HepG2 (cell line): Measurements from ENCODE around the gene WSCD1. TPM values are rescaled to one million over a fixed set of nuclear protein-coding genes. Genes with fewer than 3 reads are reported as not detected.

ENCODE experiments used
- ATAC-seq: fragments of 200-7000 bp; cut with Tn5 transposase; 3 replicates; pipeline ENCODE4 v1.9.1; 2020; ENCODE audit warnings: mild to moderate bottlenecking, moderate library complexity
- BruUV-seq: library from RNA; stranded (reverse); fragments of 400-500 nt; replicated peaks from 2 replicates; lab custom pipeline; 2021; lab: Mats Ljungman, UMichigan
- CTCF ChIA-PET: fragments of 300-600 bp; formaldehyde crosslinking; extraction: SDS; loops from one replicate; lab custom pipeline; 2021; ENCODE audit warnings: low total read pairs, inconsistent platforms, low intra/inter-chr PET ratio; lab: Yijun Ruan, JAX
- POLR2A ChIA-PET: fragments of 350-600 bp; sonication (Branson Sonifier 250); formaldehyde crosslinking; loops from one replicate; lab custom pipeline; 2020; ENCODE audit warnings: antibody characterized with exemption, inconsistent platforms; lab: Yijun Ruan, JAX
- DNase-seq: peaks from one replicate; pipeline ENCODE4 v3.0.0-alpha.2; 2015; ENCODE audit warnings: low spot score
- FAIRE-seq: peaks from 3 replicates; lab custom pipeline; 2011; peaks lifted over from hg19 to GRCh38; lab: Jason Lieb, UNC
- H2AFZ ChIP-seq: one replicate; pipeline ENCODE4 v1.6.1; 2011; ENCODE audit warnings: low read length, inconsistent platforms
- H3K27ac ChIP-seq: fragments of 300-600 bp; 3 replicates; pipeline ENCODE4 v1.8.0; 2011; ENCODE audit warnings: mixed run types, mild to moderate bottlenecking, mixed read lengths, low read length, inconsistent platforms; ENCODE audit not compliant: insufficient read depth; ENCODE audit errors: extremely low read length
- H3K27me3 ChIP-seq, 2 experiments: fragments of 200-600 bp in 1 of 2; 2 replicates in 1 of 2; 3 replicates in 1 of 2; pipeline versions ENCODE4 v1.6.0 to v1.8.0; 2011; ENCODE audit warnings: low read length in 2 of 2, mild to moderate bottlenecking in 2 of 2, moderate library complexity in 2 of 2, inconsistent platforms in 1 of 2; ENCODE audit not compliant: insufficient read depth in 2 of 2, control insufficient read depth in 1 of 2
- H3K36me3 ChIP-seq, 2 experiments: fragments of 200-600 bp in 1 of 2; replicated peaks in 1 of 2; 2 replicates in 1 of 2; 3 replicates in 1 of 2; pipeline versions ENCODE4 v1.5.1 to v1.8.0; 2011; ENCODE audit warnings: low read length in 2 of 2, inconsistent platforms in 1 of 2; ENCODE audit not compliant: insufficient read depth in 2 of 2, control insufficient read depth in 1 of 2
- H3K4me1 ChIP-seq: 2 replicates; pipeline ENCODE4 v1.5.1; 2012; ENCODE audit warnings: low read length, inconsistent platforms; ENCODE audit not compliant: insufficient read depth
- H3K4me2 ChIP-seq: 2 replicates; pipeline ENCODE4 v1.6.0; 2011; ENCODE audit warnings: low read depth, low read length, inconsistent platforms
- H3K4me3 ChIP-seq, 3 experiments: fragments of 200-600 bp in 1 of 3; sonication (generic), shearing (Covaris generic) in 1 of 3; replicated peaks in 1 of 3; 2 replicates each; pipeline ENCODE4 v1.5.1; 2011 to 2016; ENCODE audit warnings: low read length in 3 of 3, inconsistent platforms in 2 of 3, low read depth in 2 of 3, mild to moderate bottlenecking in 2 of 3, control low read depth in 1 of 3, mixed read lengths in 1 of 3; ENCODE audit not compliant: insufficient read depth in 1 of 3
- H3K79me2 ChIP-seq: one replicate; pipeline ENCODE4 v1.6.1; 2011; ENCODE audit warnings: low read length, inconsistent platforms; ENCODE audit not compliant: insufficient read depth
- H3K9ac ChIP-seq: 2 replicates; pipeline ENCODE4 v1.6.0; 2011; ENCODE audit warnings: mild to moderate bottlenecking, low read depth, low read length, inconsistent platforms; ENCODE audit not compliant: insufficient read depth
- H3K9me3 ChIP-seq: 2 replicates; pipeline ENCODE4 v1.5.1; 2012; ENCODE audit warnings: mild to moderate bottlenecking, low read length
- H4K20me1 ChIP-seq: 2 replicates; pipeline ENCODE4 v1.6.0; 2011; ENCODE audit warnings: inconsistent platforms, mild to moderate bottlenecking, low read length, moderate library complexity; ENCODE audit not compliant: insufficient read depth
- CCAR2 ChIP-seq: fragments of 200-400 bp; formaldehyde crosslinking; optimal IDR thresholded peaks from 2 replicates; pipeline ENCODE3; 2018; ENCODE audit warnings: low read depth, mild to moderate bottlenecking, low read length, moderate library complexity
- ISL2 ChIP-seq: sonication (generic); formaldehyde crosslinking; IDR thresholded peaks from 2 replicates; pipeline ENCODE4 v1.5.0; 2020; ENCODE audit warnings: missing genetic modification reagents
- MAFG ChIP-seq: sonication (generic); formaldehyde crosslinking; IDR thresholded peaks from 2 replicates; pipeline ENCODE4 v1.5.1; 2020; ENCODE audit warnings: mild to moderate bottlenecking, missing genetic modification reagents
- NFKBIZ ChIP-seq: IDR thresholded peaks from 2 replicates; pipeline ENCODE4 v1.6.1; 2018; ENCODE audit warnings: missing genetic modification reagents, missing compliant biosample characterization
- PAF1 ChIP-seq: IDR thresholded peaks from 2 replicates; pipeline ENCODE4 v1.6.1; 2016; ENCODE audit warnings: missing genetic modification reagents, missing compliant biosample characterization
- SNRNP70 ChIP-seq: fragments of 200-400 bp; formaldehyde crosslinking; IDR thresholded peaks from 2 replicates; pipeline ENCODE4 v1.6.1; 2017; ENCODE audit warnings: mild to moderate bottlenecking, low read depth, low read length, moderate library complexity
- U2AF1 ChIP-seq: fragments of 200-400 bp; formaldehyde crosslinking; optimal IDR thresholded peaks from 2 replicates; pipeline ENCODE3; 2017; ENCODE audit warnings: mild to moderate bottlenecking, low read depth, low read length
- ZBTB20 ChIP-seq: sonication (generic); formaldehyde crosslinking; IDR thresholded peaks from 2 replicates; pipeline ENCODE4 v1.8.1; 2023; ENCODE audit warnings: missing genetic modification reagents, low read depth, mild to moderate bottlenecking, borderline replicate concordance
- ZNF431 ChIP-seq: sonication (generic); formaldehyde crosslinking; IDR thresholded peaks from 2 replicates; pipeline ENCODE4 v1.9.0; 2022; ENCODE audit warnings: missing genetic modification reagents, low read depth, mild to moderate bottlenecking, borderline replicate concordance
- ZNF496 ChIP-seq: sonication (generic); formaldehyde crosslinking; IDR thresholded peaks from 2 replicates; pipeline ENCODE4 v1.8.1; 2023; ENCODE audit warnings: mild to moderate bottlenecking, moderate library complexity, missing genetic modification reagents; ENCODE audit not compliant: insufficient replicate concordance
- ZNF7 ChIP-seq: IDR thresholded peaks from 2 replicates; pipeline ENCODE4 v1.6.1; 2016; ENCODE audit warnings: missing biosample characterization, missing genetic modification reagents
- ZNF766 ChIP-seq: sonication (generic); formaldehyde crosslinking; IDR thresholded peaks from 2 replicates; pipeline ENCODE4 v1.5.0; 2020; ENCODE audit warnings: missing genetic modification reagents, borderline replicate concordance
- ZNF788 ChIP-seq: sonication (generic); formaldehyde crosslinking; IDR thresholded peaks from 2 replicates; pipeline ENCODE4 v1.5.0; 2020; ENCODE audit warnings: mild to moderate bottlenecking, missing genetic modification reagents, borderline replicate concordance
- whole genome bisulfite sequencing: methylation state at CpG from one replicate; pipeline ENCODE4 v1.1.6; 2017; ENCODE audit warnings: low lambda C conversion rate; 5-methylcytosine and 5-hydroxymethylcytosine counted together
- in situ Hi-C: cut with HindIII; loops from 2 replicates; pipeline ENCODE4 v1.10.0; 2017; ENCODE audit warnings: low pct_unique_long_range_greater_than_20kb; ENCODE audit not compliant: extremely low pct_ligation_motif_present
- intact Hi-C: fragments of 100-400 bp; cut with micrococcal nuclease; formaldehyde crosslinking; loops from one replicate; pipeline ENCODE4 v1.10.0; 2022; ENCODE audit not compliant: unreplicated experiment
- polyA plus RNA-seq, 8 experiments: library from polyadenylated mRNA; depleted of rRNA in 3 of 8; stranded (reverse) in 7 of 8; unstranded in 1 of 8; fragments of >200 nt; fragmentation: Illumina TruSeq in 4 of 8; extraction: Trizol in 4 of 8; gene quantifications; 2 replicates each; pipeline versions ENCODE4 v1.2.1 to v1.2.3, GENCODE V29; 2011 to 2016; ENCODE audit warnings: low read depth in 4 of 8, missing spikeins in 1 of 8, mixed read lengths in 1 of 8; ENCODE audit not compliant: insufficient read depth in 1 of 8
- total RNA-seq, 5 experiments: library from RNA; depleted of rRNA; stranded (reverse); fragments of >200 nt; fragmentation: Illumina TruSeq; extraction: Trizol; gene quantifications; 2 replicates each; pipeline ENCODE4 v1.2.3, GENCODE V29; 2016; ENCODE audit warnings: low read depth in 1 of 5
- TF ChIP-seq, protein P1 (sequence below): sonication (generic); formaldehyde crosslinking; IDR thresholded peaks from 2 replicates; pipeline ENCODE4 v1.8.0; 2022; ENCODE audit warnings: mild to moderate bottlenecking, missing genetic modification reagents; ENCODE audit not compliant: insufficient replicate concordance

The WSCD1 gene
- total and polyA plus RNA-seq, 2 of the 13 experiments (the other 11 are each of a cell fraction or from before 2014, with no cell fraction given): 0.24 to 2.7 TPM

GRCh38 chr17:6107791-6108190 is 37.6 kb downstream of the WSCD1 start:
- Histone ChIP-seq H3K36me3 (no peaks in the 10 kb centered on the region), H3K27me3 (no peaks in the 10 kb centered on the region; a peak in 1 of 5 replicates), H3K4me3 (no peak overlapping the region), H3K9ac (no peak overlapping the region), H3K79me2 (no peaks in the 10 kb centered on the region), H3K27ac (no peak overlapping the region), H4K20me1 (no peaks in the 10 kb centered on the region), H2AFZ (no peak overlapping the region), H3K4me2 (no peak overlapping the region), H3K4me1 (peaks cover 9% of the 10 kb centered on the region; the same call in 1 of the 2 replicates), H3K9me3 (no peaks in the 10 kb centered on the region)
- intact Hi-C loops (no loop called here), in situ Hi-C loops (no loop called here)
- no peak for DNase-seq
- WGBS: 51% methylated on average over 9 of the region's 12 CpGs
- no TSS peak for BruUV-seq
- ATAC-seq: no peak
- POLR2A ChIA-PET: no interaction called here
- CTCF ChIA-PET: no interaction called here
- TF ChIP-seq ZNF496 (CRISPR knock-in tag) (no peak), ISL2 (CRISPR knock-in tag) (no peak), NFKBIZ (CRISPR knock-in tag) (no peak), ZNF766 (CRISPR knock-in tag) (no peak)
- TF ChIP-seq, all 625 proteins: peak for 0
- FAIRE-seq: no peak

- WGBS: 18% methylated on average over 5 of the region's 5 CpGs
- ChIA-PET CTCF (no interaction called here), POLR2A (no interaction called here)
- in situ Hi-C loops (no loop called here), intact Hi-C loops (no loop called here)
- TF ChIP-seq ZBTB20: no peak
- TF ChIP-seq U2AF1: no peak
- no peak for TF ChIP-seq ZNF788
- TF ChIP-seq MAFG (CRISPR knock-in tag): no peak
- TF ChIP-seq CCAR2: no peak
- no peak for TF ChIP-seq ZNF7 (CRISPR knock-in tag)
- no peak for TF ChIP-seq SNRNP70
- TF ChIP-seq, protein P1, sequence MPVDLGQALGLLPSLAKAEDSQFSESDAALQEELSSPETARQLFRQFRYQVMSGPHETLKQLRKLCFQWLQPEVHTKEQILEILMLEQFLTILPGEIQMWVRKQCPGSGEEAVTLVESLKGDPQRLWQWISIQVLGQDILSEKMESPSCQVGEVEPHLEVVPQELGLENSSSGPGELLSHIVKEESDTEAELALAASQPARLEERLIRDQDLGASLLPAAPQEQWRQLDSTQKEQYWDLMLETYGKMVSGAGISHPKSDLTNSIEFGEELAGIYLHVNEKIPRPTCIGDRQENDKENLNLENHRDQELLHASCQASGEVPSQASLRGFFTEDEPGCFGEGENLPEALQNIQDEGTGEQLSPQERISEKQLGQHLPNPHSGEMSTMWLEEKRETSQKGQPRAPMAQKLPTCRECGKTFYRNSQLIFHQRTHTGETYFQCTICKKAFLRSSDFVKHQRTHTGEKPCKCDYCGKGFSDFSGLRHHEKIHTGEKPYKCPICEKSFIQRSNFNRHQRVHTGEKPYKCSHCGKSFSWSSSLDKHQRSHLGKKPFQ (CRISPR knock-in tag): no peak
- TF ChIP-seq ZNF431 (CRISPR knock-in tag): no peak
- no peak for TF ChIP-seq PAF1 (CRISPR knock-in tag)
- Histone ChIP-seq H3K4me2 (no peak overlapping the region), H3K79me2 (no peaks in the 10 kb centered on the region), H3K4me1 (peaks cover 9% of the 10 kb centered on the region; the same call in 1 of the 2 replicates), H3K9ac (no peak overlapping the region), H4K20me1 (no peaks in the 10 kb centered on the region), H3K27me3 (no peaks in the 10 kb centered on the region; a peak in 1 of 5 replicates), H3K4me3 (no peak overlapping the region), H3K27ac (no peak overlapping the region), H3K36me3 (no peaks in the 10 kb centered on the region), H2AFZ (no peak overlapping the region), H3K9me3 (no peaks in the 10 kb centered on the region)
- BruUV-seq: no TSS peak
- ATAC-seq (no peak), FAIRE-seq (no peak), DNase-seq (no peak)
These were observed 38.2 kb downstream of the WSCD1 start for GRCh38 chr17:6108382-6108781.
